K562 (cell line): Measurements from ENCODE around the gene KAT6B. TPM values are rescaled to one million over a fixed set of nuclear protein-coding genes. Genes with fewer than 3 reads are reported as not detected.

Source experiments
- ATAC-seq: fragments of 200-7000 bp; cut with Tn5 transposase; 3 replicates; pipeline ENCODE4 v1.9.1; 2020; ENCODE audit warnings: moderate library complexity
- BruUV-seq: library from RNA; stranded (reverse); fragments of 400-500 nt; replicated peaks from 2 replicates; lab custom pipeline; 2021; lab: Mats Ljungman, UMichigan
- CTCF ChIA-PET: fragments of 300-600 bp; formaldehyde crosslinking; extraction: SDS; loops from one replicate; lab custom pipeline; 2021; ENCODE audit warnings: low intra/inter-chr PET ratio; lab: Yijun Ruan, JAX
- POLR2A ChIA-PET: fragments of 300-600, 350-650 bp; sonication (Branson Sonifier 250); formaldehyde crosslinking; extraction: SDS; loops from one replicate; lab custom pipeline; 2021; ENCODE audit warnings: antibody characterized with exemption, inconsistent platforms; lab: Yijun Ruan, JAX
- DNase-seq, 4 experiments: peaks; one replicate each; pipeline versions ENCODE4 v3.0.0 to v3.0.0-alpha.2; 2011 to 2018; ENCODE audit warnings: low spot score in 3 of 4, mixed read lengths in 3 of 4; ENCODE audit errors: extremely low read depth in 1 of 4
- FAIRE-seq: peaks from 2 replicates; lab custom pipeline; 2011; peaks lifted over from hg19 to GRCh38; lab: Jason Lieb, UNC
- H2AFZ ChIP-seq: 2 replicates; pipeline ENCODE4 v1.6.0; 2011; ENCODE audit warnings: low read depth, low read length, control low read depth, inconsistent platforms
- H3K27ac ChIP-seq: fragments of 200-600 bp; 3 replicates; pipeline ENCODE4 v1.8.0; 2011; ENCODE audit warnings: low read depth, mild to moderate bottlenecking, control low read depth, inconsistent platforms, low read length, moderate library complexity, mixed read lengths; ENCODE audit errors: extremely low read depth
- H3K27me3 ChIP-seq, 2 experiments: fragments of 300-600 bp in 1 of 2; 2 replicates in 1 of 2; 3 replicates in 1 of 2; pipeline versions ENCODE4 v1.6.0 to v1.8.0; 2011; ENCODE audit warnings: inconsistent platforms in 2 of 2, low read length in 2 of 2, mild to moderate bottlenecking in 1 of 2, mixed read lengths in 1 of 2, moderate library complexity in 1 of 2; ENCODE audit not compliant: control insufficient read depth in 2 of 2, insufficient read depth in 2 of 2
- H3K36me3 ChIP-seq: fragments of 300-600 bp; 3 replicates; pipeline ENCODE4 v1.8.0; 2011; ENCODE audit warnings: mild to moderate bottlenecking, low read length, inconsistent platforms; ENCODE audit not compliant: control insufficient read depth, insufficient read depth
- H3K4me1 ChIP-seq, 2 experiments: fragments of 200-600 bp in 1 of 2; replicated peaks in 1 of 2; 2 replicates in 1 of 2; 3 replicates in 1 of 2; pipeline versions ENCODE4 v1.5.1 to v1.8.0; 2011; ENCODE audit warnings: inconsistent platforms in 2 of 2, low read length in 2 of 2, mild to moderate bottlenecking in 1 of 2, mixed read lengths in 1 of 2, moderate library complexity in 1 of 2; ENCODE audit not compliant: control insufficient read depth in 2 of 2, insufficient read depth in 2 of 2
- H3K4me2 ChIP-seq: 2 replicates; pipeline ENCODE4 v1.6.1; 2011; ENCODE audit warnings: low read length, control low read depth, inconsistent platforms, mixed read lengths; ENCODE audit not compliant: insufficient read depth
- H3K4me3 ChIP-seq: fragments of 200-600 bp; sonication (generic), shearing (Covaris generic); 2 replicates; pipeline ENCODE4 v1.5.1; 2016; ENCODE audit warnings: control low read depth, inconsistent platforms
- H3K79me2 ChIP-seq: fragments of 200-600 bp; 3 replicates; pipeline ENCODE4 v1.8.0; 2011; ENCODE audit warnings: low read length, inconsistent platforms; ENCODE audit not compliant: control insufficient read depth, insufficient read depth
- H3K9ac ChIP-seq, 2 experiments: 2 replicates each; pipeline versions ENCODE4 v1.6.0 to v1.6.1; 2011; ENCODE audit warnings: low read depth in 2 of 2, low read length in 2 of 2, control low read depth in 1 of 2, inconsistent platforms in 1 of 2, mild to moderate bottlenecking in 1 of 2, mixed read lengths in 1 of 2; ENCODE audit not compliant: insufficient read depth in 1 of 2
- H3K9me1 ChIP-seq: one replicate; pipeline ENCODE4 v1.6.0; 2011; ENCODE audit warnings: inconsistent platforms, mild to moderate bottlenecking, low read length, moderate library complexity; ENCODE audit not compliant: control insufficient read depth, insufficient read depth
- H3K9me3 ChIP-seq: replicated peaks from 2 replicates; pipeline ENCODE4 v1.5.1; 2011; ENCODE audit warnings: low read depth, low read length, inconsistent platforms; ENCODE audit not compliant: control insufficient read depth, insufficient read depth
- H4K20me1 ChIP-seq: replicated peaks from 2 replicates; pipeline ENCODE4 v1.6.1; 2011; ENCODE audit warnings: low read length, inconsistent platforms, mixed read lengths; ENCODE audit not compliant: control insufficient read depth, insufficient read depth
- ILF3 ChIP-seq: fragments of 450-650 bp; IDR thresholded peaks from 2 replicates; pipeline ENCODE4 v1.6.1; 2018; ENCODE audit warnings: antibody characterized with exemption, mild to moderate bottlenecking, moderate library complexity, borderline replicate concordance
- POLR2H ChIP-seq: IDR thresholded peaks from 2 replicates; pipeline ENCODE4 v1.6.1; 2016; ENCODE audit warnings: missing genetic modification characterization, low read depth, mild to moderate bottlenecking, control low read depth, missing compliant biosample characterization, moderate library complexity
- RBFOX2 ChIP-seq: fragments of 200-400 bp; formaldehyde crosslinking; IDR thresholded peaks from 2 replicates; pipeline ENCODE4 v1.6.1; 2017; ENCODE audit warnings: low read depth, mild to moderate bottlenecking, low read length, moderate library complexity
- ZFP36 ChIP-seq: fragments of 150-350 bp; IDR thresholded peaks from 2 replicates; pipeline ENCODE4 v1.6.1; 2018; ENCODE audit warnings: low read length, low read depth; ENCODE audit not compliant: partially characterized antibody
- WGBS: fragments of 100-300 bp; shearing (Covaris generic); methylation state at CpG from one replicate; pipeline ENCODE4 v1.1.6; 2016; ENCODE audit warnings: low coverage, mixed read lengths; ENCODE audit not compliant: insufficient coverage; ENCODE audit errors: missing lambda C conversion rate; 5-methylcytosine and 5-hydroxymethylcytosine counted together
- in situ Hi-C: fragments of 300-500 bp; cut with MboI; formaldehyde crosslinking; loops from 4 replicates; pipeline ENCODE4 v1.15.0; 2018; ENCODE audit warnings: inconsistent platforms, mixed read lengths
- intact Hi-C: fragments of 100-400 bp; cut with micrococcal nuclease; formaldehyde crosslinking; loops from 2 replicates; pipeline ENCODE4 v1.14.2; 2022
- polyA plus RNA-seq, 8 experiments: library from polyadenylated mRNA; depleted of rRNA in 4 of 8; stranded (reverse) in 5 of 8; unstranded in 3 of 8; fragments of >200 nt; fragmentation: Nextera tagmentation in 2 of 8; fragmentation: Illumina TruSeq in 1 of 8; extraction: Ambion mirVana in 2 of 8; extraction: Trizol in 1 of 8; gene quantifications; 2 replicates each; pipeline versions ENCODE4 v1.2.1 to v1.2.3, GENCODE V29; 2011 to 2014; ENCODE audit warnings: inconsistent platforms in 1 of 8, missing spikeins in 1 of 8
- total RNA-seq, 7 experiments: library from RNA; depleted of rRNA in 6 of 7; stranded (reverse); fragments of >200 nt in 6 of 7; fragmentation: Illumina TruSeq in 2 of 7; extraction: Trizol in 2 of 7; gene quantifications; 2 replicates each; pipeline versions ENCODE4 v1.2.1 to v1.2.3, GENCODE V29; 2011 to 2021; ENCODE audit warnings: low replicate concordance in 1 of 7
- TF ChIP-seq, protein P1 (sequence below), 2 experiments: IDR thresholded peaks; 2 replicates each; pipeline ENCODE4 v1.6.1; 2012; ENCODE audit warnings: improper control_type of control experiment in 2 of 2, low read depth in 2 of 2, low read length in 2 of 2, borderline replicate concordance in 1 of 2

Gene KAT6B
- total and polyA plus RNA-seq, 9 of the 15 experiments (the other 6 are each of a cell fraction or from before 2014, with no cell fraction given), result 1.4 to 9.2 (median 6.8) TPM

DNA sequence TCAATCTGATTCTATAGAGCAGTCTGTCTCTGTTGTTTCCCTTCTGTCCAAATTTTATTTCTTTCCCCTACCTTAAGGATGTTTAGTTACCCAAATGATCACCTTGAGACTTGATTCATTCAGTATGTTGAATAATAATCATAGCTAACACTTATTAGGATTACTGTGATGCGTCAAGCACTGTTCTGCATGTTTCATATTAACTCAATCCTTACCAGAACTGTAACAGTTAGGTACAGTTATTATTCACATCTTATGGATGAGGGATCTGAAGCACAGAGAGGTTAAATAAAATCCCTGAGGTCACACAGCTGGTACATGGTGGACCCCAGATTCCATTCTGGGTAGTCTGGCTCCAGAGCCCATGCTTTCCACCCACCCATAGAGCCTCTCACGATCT is 187.1 kb downstream of the KAT6B start:
- no peak overlapping the region for H3K27ac ChIP-seq
- BruUV-seq, result no TSS peak
- no peaks in the 10 kb centered on the region for H3K9me1 ChIP-seq
- no peak overlapping the region for H3K4me3 ChIP-seq
- H3K79me2 ChIP-seq, result no peaks in the 10 kb centered on the region
- POLR2A ChIA-PET, result interaction anchor here (0.6 kb wide), 1 partner anchor 349 kb away, joined by 3 read pairs; no protein-coding TSS in a partner anchor
- no peaks in the 10 kb centered on the region for H3K9me3 ChIP-seq
- WGBS, result 47% methylated on average over 2 of the region's 2 CpGs
- no peak for ATAC-seq
- no peak overlapping the region for H3K9ac ChIP-seq
- in situ Hi-C loops (no loop called here), intact Hi-C loops (loop anchor here (10.0 kb wide), 1 partner anchor 189 kb away; the partner anchor contains the start of gene KAT6B)
- no peaks in the 10 kb centered on the region for H4K20me1 ChIP-seq
- FAIRE-seq, result no peak
- no peaks in the 10 kb centered on the region for H3K36me3 ChIP-seq
- no peak overlapping the region for H3K4me2 ChIP-seq
- H3K27me3 ChIP-seq, result no peaks in the 10 kb centered on the region; a peak in 1 of 5 replicates
- TF ChIP-seq POLR2H (no peak), RBFOX2 (no peak), ZFP36 (peak; percentile 21), ILF3 (no peak)
- TF ChIP-seq, protein P1, sequence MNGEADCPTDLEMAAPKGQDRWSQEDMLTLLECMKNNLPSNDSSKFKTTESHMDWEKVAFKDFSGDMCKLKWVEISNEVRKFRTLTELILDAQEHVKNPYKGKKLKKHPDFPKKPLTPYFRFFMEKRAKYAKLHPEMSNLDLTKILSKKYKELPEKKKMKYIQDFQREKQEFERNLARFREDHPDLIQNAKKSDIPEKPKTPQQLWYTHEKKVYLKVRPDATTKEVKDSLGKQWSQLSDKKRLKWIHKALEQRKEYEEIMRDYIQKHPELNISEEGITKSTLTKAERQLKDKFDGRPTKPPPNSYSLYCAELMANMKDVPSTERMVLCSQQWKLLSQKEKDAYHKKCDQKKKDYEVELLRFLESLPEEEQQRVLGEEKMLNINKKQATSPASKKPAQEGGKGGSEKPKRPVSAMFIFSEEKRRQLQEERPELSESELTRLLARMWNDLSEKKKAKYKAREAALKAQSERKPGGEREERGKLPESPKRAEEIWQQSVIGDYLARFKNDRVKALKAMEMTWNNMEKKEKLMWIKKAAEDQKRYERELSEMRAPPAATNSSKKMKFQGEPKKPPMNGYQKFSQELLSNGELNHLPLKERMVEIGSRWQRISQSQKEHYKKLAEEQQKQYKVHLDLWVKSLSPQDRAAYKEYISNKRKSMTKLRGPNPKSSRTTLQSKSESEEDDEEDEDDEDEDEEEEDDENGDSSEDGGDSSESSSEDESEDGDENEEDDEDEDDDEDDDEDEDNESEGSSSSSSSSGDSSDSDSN (IDR thresholded peaks at IDR 0.05; ENCODE audit: borderline replicate concordance in 1 of 2, low read depth in 2 of 2, low read length in 2 of 2), result no peak
- no peak overlapping the region for H2AFZ ChIP-seq
- no peaks in the 10 kb centered on the region for H3K4me1 ChIP-seq
- DNase-seq, result no peak
- CTCF ChIA-PET, result no interaction called here
